LNCaP clone FGC (cell line): ENCODE data around the gene DDIT4L.
"Not testable (repeated sequence)": the region's sequence is repeated elsewhere in the genome, so short reads cannot be mapped to it uniquely, and the experiment has no call there.

Experiments
- DNase-seq: peaks from one replicate; pipeline ENCODE4 v3.0.0-alpha.2; 2011; ENCODE audit warnings: low read depth
- H3K4me3 ChIP-seq: 2 replicates; pipeline ENCODE4 v1.5.1; 2011; ENCODE audit warnings: mild to moderate bottlenecking, low read depth, low read length, control low read depth
- CTCF ChIP-seq: IDR thresholded peaks from 2 replicates; pipeline ENCODE4 v1.5.1; 2012; ENCODE audit warnings: mild to moderate bottlenecking; ENCODE audit not compliant: control insufficient read depth, insufficient read depth; ENCODE audit errors: extremely low read depth

The DDIT4L gene

GRCh38 chr4:100147684-100148083, 42.6 kb downstream of the DDIT4L start:
- no peak overlapping the region for H3K4me3 ChIP-seq
- no peak for DNase-seq
- TF ChIP-seq CTCF: no peak

- DNase-seq: no peak
- no peak overlapping the region for H3K4me3 ChIP-seq
- no peak for TF ChIP-seq CTCF
Measured at GRCh38 chr4:100147198-100147597, 43.1 kb downstream of the DDIT4L start.

GRCh38 chr4:100146756-100147155, 43.5 kb downstream of the DDIT4L start:
- DNase-seq: no peak
- H3K4me3 ChIP-seq: no peak overlapping the region
- TF ChIP-seq CTCF: no peak

- not testable (repeated sequence) for H3K4me3 ChIP-seq
Measured at GRCh38 chr4:100137320-100137719, 52.9 kb downstream of the DDIT4L start.

More at GRCh38 chr4:100137320-100137719, 52.9 kb downstream of the DDIT4L start:
- not testable (repeated sequence) for DNase-seq
